Measurements from ENCODE around the gene COX8A. TPM values are rescaled to one million over a fixed set of nuclear protein-coding genes. Genes with fewer than 3 reads are reported as not detected.

The COX8A gene
- total and polyA plus RNA-seq, 2 of the 13 experiments (the other 11 are each of a cell fraction or from before 2014, with no cell fraction given): 202 to 406 TPM

DNA sequence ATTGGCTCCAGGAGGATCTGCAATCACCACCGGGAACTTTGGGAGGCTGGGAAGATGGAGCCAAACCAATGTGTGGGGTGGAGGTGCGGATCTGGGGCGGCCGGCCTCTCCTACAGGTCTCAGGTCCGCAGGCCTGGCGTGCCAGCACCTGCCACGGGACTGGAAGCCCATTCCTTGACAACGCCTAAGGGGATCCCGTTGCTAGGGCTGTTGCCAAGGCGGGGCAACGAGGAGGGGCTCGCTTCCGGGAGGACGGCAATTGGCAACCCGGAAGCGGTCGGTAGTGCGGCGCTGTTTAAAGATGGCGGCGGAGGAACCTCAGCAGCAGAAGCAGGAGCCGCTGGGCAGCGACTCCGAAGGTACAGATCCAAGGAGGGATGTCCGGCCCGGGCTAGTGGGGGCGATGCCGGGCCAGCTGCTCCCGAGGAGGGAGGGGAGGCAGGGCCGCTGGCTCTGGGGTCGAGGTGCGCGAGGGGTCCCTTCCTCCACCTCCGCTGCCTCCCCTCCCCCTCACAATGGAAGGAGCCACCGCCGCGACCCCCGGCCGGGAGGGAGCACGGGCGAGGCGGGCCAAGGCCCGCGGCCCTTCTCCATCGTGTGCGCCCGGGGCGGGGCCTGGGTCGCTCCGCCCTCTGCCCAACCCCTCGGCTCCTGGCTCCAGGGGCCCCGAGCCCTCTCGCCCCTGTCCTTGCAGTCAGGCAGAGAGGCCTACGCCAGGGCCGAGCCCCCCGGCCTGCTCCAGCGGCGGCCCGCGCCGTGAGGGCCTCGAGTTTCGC is 11.9 kb downstream of the COX8A start, which contains the start of gene OTUB1 (continued):
- TF ChIP-seq, protein P1, sequence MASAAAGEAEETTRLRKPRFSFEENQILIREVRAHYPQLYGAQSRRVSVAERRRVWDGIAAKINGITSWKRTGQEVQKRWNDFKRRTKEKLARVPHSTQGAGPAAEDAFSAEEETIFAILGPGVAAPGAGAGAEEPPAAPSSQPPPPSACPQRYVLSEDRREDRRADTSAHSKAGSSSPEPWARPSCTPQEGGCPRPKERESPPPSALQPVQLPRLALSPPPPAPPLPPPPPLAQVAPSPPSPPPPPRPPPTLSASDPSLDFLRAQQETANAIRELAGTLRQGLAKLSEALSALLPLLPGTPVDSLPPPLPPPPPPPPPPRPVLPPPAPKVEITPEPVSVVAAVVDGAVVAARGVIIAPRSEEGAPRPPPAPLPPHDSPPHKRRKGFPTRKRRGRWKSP (CRISPR knock-in tag; IDR thresholded peaks at IDR 0.05): no peak
- TF ChIP-seq CCDC6 (CRISPR knock-in tag; IDR thresholded peaks at IDR 0.05): no peak
- TF ChIP-seq, protein P2, sequence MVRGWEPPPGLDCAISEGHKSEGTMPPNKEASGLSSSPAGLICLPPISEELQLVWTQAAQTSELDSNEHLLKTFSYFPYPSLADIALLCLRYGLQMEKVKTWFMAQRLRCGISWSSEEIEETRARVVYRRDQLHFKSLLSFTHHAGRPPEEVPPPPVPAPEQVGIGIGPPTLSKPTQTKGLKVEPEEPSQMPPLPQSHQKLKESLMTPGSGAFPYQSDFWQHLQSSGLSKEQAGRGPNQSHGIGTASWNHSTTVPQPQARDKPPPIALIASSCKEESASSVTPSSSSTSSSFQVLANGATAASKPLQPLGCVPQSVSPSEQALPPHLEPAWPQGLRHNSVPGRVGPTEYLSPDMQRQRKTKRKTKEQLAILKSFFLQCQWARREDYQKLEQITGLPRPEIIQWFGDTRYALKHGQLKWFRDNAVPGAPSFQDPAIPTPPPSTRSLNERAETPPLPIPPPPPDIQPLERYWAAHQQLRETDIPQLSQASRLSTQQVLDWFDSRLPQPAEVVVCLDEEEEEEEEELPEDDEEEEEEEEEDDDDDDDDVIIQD (CRISPR knock-in tag; IDR thresholded peaks at IDR 0.05; ENCODE audit: low read depth): no peak
- TF ChIP-seq, protein P3, sequence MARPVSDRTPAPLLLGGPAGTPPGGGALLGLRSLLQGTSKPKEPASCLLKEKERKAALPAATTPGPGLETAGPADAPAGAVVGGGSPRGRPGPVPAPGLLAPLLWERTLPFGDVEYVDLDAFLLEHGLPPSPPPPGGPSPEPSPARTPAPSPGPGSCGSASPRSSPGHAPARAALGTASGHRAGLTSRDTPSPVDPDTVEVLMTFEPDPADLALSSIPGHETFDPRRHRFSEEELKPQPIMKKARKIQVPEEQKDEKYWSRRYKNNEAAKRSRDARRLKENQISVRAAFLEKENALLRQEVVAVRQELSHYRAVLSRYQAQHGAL (CRISPR knock-in tag; IDR thresholded peaks at IDR 0.05; ENCODE audit: not compliant biosample characterization): peak; percentile 31
- no peak for TF ChIP-seq ZFP36 (IDR thresholded peaks at IDR 0.05; ENCODE audit: borderline replicate concordance, low read depth, low read length, partially characterized antibody)
- peak; percentile 93; the same call in 1 of the 2 replicates for TF ChIP-seq SIN3A (IDR thresholded peaks at IDR 0.05; ENCODE audit: borderline replicate concordance, low read depth, low read length)
- TF ChIP-seq SETDB1 (CRISPR knock-in tag; IDR thresholded peaks at IDR 0.05; ENCODE audit: borderline replicate concordance): no peak
- no peak for TF ChIP-seq ZNF569 (CRISPR knock-in tag; IDR thresholded peaks at IDR 0.05; ENCODE audit: borderline replicate concordance)
- TF ChIP-seq, protein P4, sequence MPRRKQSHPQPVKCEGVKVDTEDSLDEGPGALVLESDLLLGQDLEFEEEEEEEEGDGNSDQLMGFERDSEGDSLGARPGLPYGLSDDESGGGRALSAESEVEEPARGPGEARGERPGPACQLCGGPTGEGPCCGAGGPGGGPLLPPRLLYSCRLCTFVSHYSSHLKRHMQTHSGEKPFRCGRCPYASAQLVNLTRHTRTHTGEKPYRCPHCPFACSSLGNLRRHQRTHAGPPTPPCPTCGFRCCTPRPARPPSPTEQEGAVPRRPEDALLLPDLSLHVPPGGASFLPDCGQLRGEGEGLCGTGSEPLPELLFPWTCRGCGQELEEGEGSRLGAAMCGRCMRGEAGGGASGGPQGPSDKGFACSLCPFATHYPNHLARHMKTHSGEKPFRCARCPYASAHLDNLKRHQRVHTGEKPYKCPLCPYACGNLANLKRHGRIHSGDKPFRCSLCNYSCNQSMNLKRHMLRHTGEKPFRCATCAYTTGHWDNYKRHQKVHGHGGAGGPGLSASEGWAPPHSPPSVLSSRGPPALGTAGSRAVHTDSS (CRISPR knock-in tag; conservative IDR thresholded peaks at IDR 0.05): no peak
- TF ChIP-seq, protein P5, sequence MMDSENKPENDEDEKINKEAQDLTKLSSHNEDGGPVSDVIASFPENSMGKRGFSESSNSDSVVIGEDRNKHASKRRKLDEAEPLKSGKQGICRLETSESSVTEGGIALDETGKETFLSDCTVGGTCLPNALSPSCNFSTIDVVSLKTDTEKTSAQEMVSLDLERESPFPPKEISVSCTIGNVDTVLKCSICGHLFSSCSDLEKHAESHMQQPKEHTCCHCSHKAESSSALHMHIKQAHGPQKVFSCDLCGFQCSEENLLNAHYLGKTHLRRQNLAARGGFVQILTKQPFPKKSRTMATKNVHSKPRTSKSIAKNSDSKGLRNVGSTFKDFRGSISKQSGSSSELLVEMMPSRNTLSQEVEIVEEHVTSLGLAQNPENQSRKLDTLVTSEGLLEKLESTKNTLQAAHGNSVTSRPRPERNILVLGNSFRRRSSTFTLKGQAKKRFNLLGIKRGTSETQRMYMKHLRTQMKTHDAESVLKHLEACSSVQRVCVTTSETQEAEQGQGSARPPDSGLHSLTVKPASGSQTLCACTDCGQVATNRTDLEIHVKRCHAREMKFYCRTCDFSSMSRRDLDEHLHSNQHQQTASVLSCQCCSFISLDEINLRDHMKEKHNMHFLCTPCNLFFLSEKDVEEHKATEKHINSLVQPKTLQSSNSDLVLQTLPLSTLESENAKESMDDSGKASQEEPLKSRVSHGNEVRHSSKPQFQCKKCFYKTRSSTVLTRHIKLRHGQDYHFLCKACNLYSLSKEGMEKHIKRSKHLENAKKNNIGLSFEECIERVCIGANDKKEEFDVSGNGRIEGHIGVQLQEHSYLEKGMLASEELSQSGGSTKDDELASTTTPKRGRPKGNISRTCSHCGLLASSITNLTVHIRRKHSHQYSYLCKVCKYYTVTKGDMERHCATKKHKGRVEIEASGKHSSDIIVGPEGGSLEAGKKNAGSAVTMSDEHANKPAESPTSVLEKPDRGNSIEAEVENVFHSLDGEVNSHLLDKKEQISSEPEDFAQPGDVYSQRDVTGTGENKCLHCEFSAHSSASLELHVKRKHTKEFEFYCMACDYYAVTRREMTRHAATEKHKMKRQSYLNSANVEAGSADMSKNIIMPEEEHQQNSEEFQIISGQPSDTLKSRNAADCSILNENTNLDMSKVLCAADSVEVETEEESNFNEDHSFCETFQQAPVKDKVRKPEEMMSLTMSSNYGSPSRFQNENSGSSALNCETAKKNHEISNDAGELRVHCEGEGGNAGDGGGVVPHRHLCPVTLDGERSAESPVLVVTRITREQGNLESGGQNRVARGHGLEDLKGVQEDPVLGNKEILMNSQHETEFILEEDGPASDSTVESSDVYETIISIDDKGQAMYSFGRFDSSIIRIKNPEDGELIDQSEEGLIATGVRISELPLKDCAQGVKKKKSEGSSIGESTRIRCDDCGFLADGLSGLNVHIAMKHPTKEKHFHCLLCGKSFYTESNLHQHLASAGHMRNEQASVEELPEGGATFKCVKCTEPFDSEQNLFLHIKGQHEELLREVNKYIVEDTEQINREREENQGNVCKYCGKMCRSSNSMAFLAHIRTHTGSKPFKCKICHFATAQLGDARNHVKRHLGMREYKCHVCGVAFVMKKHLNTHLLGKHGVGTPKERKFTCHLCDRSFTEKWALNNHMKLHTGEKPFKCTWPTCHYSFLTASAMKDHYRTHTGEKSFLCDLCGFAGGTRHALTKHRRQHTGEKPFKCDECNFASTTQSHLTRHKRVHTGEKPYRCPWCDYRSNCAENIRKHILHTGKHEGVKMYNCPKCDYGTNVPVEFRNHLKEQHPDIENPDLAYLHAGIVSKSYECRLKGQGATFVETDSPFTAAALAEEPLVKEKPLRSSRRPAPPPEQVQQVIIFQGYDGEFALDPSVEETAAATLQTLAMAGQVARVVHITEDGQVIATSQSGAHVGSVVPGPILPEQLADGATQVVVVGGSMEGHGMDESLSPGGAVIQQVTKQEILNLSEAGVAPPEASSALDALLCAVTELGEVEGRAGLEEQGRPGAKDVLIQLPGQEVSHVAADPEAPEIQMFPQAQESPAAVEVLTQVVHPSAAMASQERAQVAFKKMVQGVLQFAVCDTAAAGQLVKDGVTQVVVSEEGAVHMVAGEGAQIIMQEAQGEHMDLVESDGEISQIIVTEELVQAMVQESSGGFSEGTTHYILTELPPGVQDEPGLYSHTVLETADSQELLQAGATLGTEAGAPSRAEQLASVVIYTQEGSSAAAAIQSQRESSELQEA (CRISPR knock-in tag; IDR thresholded peaks at IDR 0.05; ENCODE audit: not compliant biosample characterization): peak; percentile 94
- TF ChIP-seq ZSCAN20 (CRISPR knock-in tag; IDR thresholded peaks at IDR 0.05; ENCODE audit: borderline replicate concordance): no peak
- TF ChIP-seq, protein P6, sequence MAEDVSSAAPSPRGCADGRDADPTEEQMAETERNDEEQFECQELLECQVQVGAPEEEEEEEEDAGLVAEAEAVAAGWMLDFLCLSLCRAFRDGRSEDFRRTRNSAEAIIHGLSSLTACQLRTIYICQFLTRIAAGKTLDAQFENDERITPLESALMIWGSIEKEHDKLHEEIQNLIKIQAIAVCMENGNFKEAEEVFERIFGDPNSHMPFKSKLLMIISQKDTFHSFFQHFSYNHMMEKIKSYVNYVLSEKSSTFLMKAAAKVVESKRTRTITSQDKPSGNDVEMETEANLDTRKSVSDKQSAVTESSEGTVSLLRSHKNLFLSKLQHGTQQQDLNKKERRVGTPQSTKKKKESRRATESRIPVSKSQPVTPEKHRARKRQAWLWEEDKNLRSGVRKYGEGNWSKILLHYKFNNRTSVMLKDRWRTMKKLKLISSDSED (CRISPR knock-in tag; IDR thresholded peaks at IDR 0.05): no peak

All from HepG2 (cell line).